GM06990 (cell line): ENCODE measurements around the gene SNAI1.

Experiments used
- DNase-seq: peaks from one replicate; pipeline ENCODE4 v3.0.0-alpha.2; 2011; ENCODE audit not compliant: insufficient read length; ENCODE audit errors: extremely low read depth
- H3K27me3 ChIP-seq: replicated peaks from 2 replicates; pipeline ENCODE4 v1.6.0; 2011; ENCODE audit warnings: low read length; ENCODE audit not compliant: control insufficient read depth, insufficient read depth
- H3K36me3 ChIP-seq: 2 replicates; pipeline ENCODE4 v1.5.1; 2011; ENCODE audit warnings: low read length; ENCODE audit not compliant: control insufficient read depth, insufficient read depth
- H3K4me3 ChIP-seq: replicated peaks from 2 replicates; pipeline ENCODE4 v1.5.1; 2011; ENCODE audit warnings: low read depth, mild to moderate bottlenecking, control low read depth, low read length
- CTCF ChIP-seq: IDR thresholded peaks from 2 replicates; pipeline ENCODE4 v1.5.1; 2011; ENCODE audit warnings: low read length, control low read depth, mild to moderate bottlenecking, inconsistent platforms; ENCODE audit not compliant: insufficient read depth, poor library complexity, severe bottlenecking

The SNAI1 gene

GRCh38 chr20:49983123-49983847, 505 bp downstream of the SNAI1 start:
- Histone ChIP-seq H3K4me3 (peak overlapping the region; percentile 47), H3K36me3 (no peaks in the 10 kb centered on the region)
- TF ChIP-seq CTCF: no peak

GRCh38 chr20:49983848-49984408, 1.1 kb downstream of the SNAI1 start:
- Histone ChIP-seq H3K36me3 (no peaks in the 10 kb centered on the region), H3K27me3 (no peaks in the 10 kb centered on the region), H3K4me3 (no peak overlapping the region)
- no peak for DNase-seq
- TF ChIP-seq CTCF: no peak

More at GRCh38 chr20:49983123-49983847, 505 bp downstream of the SNAI1 start:
- no peaks in the 10 kb centered on the region for H3K27me3 ChIP-seq
- DNase-seq: no peak

- H3K36me3 ChIP-seq: no peaks in the 10 kb centered on the region
- DNase-seq: no peak
- TF ChIP-seq CTCF: no peak
- no peak overlapping the region for H3K4me3 ChIP-seq
- no peaks in the 10 kb centered on the region for H3K27me3 ChIP-seq
Observed at GRCh38 chr20:49984426-49985153, 1.8 kb downstream of the SNAI1 start.

GRCh38 chr20:49985157-49985556, 2.4 kb downstream of the SNAI1 start:
- Histone ChIP-seq H3K27me3 (no peaks in the 10 kb centered on the region), H3K36me3 (no peaks in the 10 kb centered on the region), H3K4me3 (no peak overlapping the region)
- no peak for DNase-seq
- no peak for TF ChIP-seq CTCF

GRCh38 chr20:49985617-49986016, 2.8 kb downstream of the SNAI1 start:
- Histone ChIP-seq H3K4me3 (no peak overlapping the region), H3K36me3 (no peaks in the 10 kb centered on the region), H3K27me3 (no peaks in the 10 kb centered on the region)
- no peak for DNase-seq
- no peak for TF ChIP-seq CTCF
